PC-3 (cell line): ENCODE data around the gene NRDE2.

Source experiments
- EZH2 ChIP-seq: fragments of 300-600 bp; sonication (generic); IDR thresholded peaks from one replicate; pipeline ENCODE4 v1.6.1; 2017; ENCODE audit warnings: antibody characterized with exemption, mild to moderate bottlenecking, low read length; ENCODE audit not compliant: unreplicated experiment
- EZH2phosphoT487 ChIP-seq: fragments of 300-600 bp; sonication (generic); IDR thresholded peaks from 2 replicates; pipeline ENCODE4 v1.6.1; 2018; ENCODE audit warnings: mild to moderate bottlenecking, antibody characterized with exemption, low read length, borderline replicate concordance
- TF ChIP-seq, protein P1 (sequence below): fragments of 300-600 bp; sonication (generic); conservative IDR thresholded peaks from 2 replicates; pipeline ENCODE4 v1.5.1; 2017; ENCODE audit warnings: antibody characterized with exemption, low read depth, mild to moderate bottlenecking, low read length

DNA sequence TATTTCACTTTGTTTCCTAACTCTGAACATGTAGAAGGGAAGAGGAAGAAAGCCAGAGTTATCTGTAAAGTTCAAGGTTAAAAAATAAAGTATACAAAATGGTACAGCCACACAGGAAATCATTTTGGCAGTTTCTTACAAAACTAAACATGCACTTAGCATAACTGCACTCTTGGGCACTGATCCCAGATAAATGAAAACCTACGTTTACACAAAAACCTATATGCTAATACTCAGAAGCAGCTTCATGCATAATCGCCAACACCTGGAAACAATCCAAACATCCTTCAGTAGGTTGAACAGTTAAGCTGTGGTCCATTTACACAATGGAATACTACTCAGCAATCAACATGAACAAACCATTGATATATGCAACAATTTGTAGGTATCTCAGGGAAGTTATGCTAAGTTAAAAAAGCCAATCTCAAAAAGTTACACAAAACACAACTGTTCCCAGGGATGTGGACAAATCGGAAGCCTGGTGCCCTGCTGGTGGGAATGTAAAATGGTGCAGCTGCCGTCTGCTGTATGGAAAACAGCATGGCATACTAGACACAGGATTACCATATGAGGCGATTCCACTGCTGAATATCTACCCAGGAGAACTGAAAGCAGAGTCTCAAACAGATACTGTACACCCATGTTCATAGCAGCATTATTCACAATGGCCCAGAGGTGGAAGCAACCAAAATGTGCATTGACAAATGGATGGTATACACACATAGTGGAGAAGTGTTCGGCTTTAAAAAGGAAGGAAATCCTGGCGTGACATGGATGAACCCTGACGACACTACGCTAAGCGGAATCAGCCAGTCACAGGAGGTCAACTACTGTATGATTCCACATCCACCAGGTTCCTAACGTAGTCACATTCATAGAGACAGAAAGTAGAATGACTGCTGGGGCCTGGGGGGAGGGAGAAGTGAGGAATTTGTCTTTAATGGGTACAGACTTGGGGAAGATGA, 37.7 kb downstream of the NRDE2 start:
- TF ChIP-seq, protein P1, sequence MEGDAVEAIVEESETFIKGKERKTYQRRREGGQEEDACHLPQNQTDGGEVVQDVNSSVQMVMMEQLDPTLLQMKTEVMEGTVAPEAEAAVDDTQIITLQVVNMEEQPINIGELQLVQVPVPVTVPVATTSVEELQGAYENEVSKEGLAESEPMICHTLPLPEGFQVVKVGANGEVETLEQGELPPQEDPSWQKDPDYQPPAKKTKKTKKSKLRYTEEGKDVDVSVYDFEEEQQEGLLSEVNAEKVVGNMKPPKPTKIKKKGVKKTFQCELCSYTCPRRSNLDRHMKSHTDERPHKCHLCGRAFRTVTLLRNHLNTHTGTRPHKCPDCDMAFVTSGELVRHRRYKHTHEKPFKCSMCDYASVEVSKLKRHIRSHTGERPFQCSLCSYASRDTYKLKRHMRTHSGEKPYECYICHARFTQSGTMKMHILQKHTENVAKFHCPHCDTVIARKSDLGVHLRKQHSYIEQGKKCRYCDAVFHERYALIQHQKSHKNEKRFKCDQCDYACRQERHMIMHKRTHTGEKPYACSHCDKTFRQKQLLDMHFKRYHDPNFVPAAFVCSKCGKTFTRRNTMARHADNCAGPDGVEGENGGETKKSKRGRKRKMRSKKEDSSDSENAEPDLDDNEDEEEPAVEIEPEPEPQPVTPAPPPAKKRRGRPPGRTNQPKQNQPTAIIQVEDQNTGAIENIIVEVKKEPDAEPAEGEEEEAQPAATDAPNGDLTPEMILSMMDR = no peak; the same call in 1 of the 2 replicates
- no peak for TF ChIP-seq EZH2phosphoT487
- no peak for TF ChIP-seq EZH2
